Measurements from ENCODE around the gene PRUNE2. TPM values are rescaled to one million over a fixed set of nuclear protein-coding genes. Genes with fewer than 3 reads are reported as not detected.

PRUNE2 gene
- total RNA-seq, 1 donor from 2014 or later, result 6.7 TPM

DNA sequence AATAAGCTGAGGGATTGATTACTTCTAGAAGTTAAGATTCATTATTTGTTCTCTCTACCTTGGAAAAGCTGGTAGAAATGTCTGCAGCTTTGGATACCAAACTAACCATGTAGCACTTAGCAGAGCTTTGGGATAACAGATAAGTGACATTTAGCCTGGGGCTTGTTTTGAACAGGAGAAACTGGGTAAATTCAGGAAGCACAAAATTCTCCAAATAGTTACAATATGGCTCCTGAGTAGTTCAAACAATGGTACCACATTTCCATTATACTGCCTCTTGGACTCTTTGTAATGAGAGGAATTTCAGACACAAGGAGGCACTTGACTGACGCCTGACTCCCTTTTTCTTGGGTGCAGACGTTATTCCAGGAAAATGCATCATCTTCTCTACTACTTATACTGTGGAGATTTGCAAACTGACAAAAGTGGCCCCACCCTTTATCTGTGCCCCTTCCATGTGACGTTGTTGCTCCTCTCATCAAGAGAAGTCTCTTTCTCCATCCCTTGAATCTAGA, 22.5 kb downstream of the PRUNE2 start:
- H3K9me3 Mint-ChIP-seq (ENCODE audit: unreplicated experiment), result no peaks in the 10 kb centered on the region
- no peak overlapping the region for H3K27ac Mint-ChIP-seq (ENCODE audit: unreplicated experiment)
- no peak for DNase-seq (ENCODE audit: low spot score)
- no peaks in the 10 kb centered on the region for H3K36me3 Mint-ChIP-seq (ENCODE audit: low read depth, unreplicated experiment)
- no peak for TF ChIP-seq CTCF (IDR thresholded peaks at IDR 0.05; ENCODE audit: unreplicated experiment)
- H3K4me3 Mint-ChIP-seq (ENCODE audit: unreplicated experiment), result no peak overlapping the region
- peaks cover 3% of the 10 kb centered on the region for H3K4me1 Mint-ChIP-seq (ENCODE audit: unreplicated experiment)
- H3K27me3 Mint-ChIP-seq (ENCODE audit: unreplicated experiment), result no peaks in the 10 kb centered on the region

GRCh38 chr9:76882686-76883085, 23.2 kb downstream of the PRUNE2 start:
- H3K36me3 Mint-ChIP-seq (ENCODE audit: low read depth, unreplicated experiment), result no peaks in the 10 kb centered on the region
- no peak overlapping the region for H3K27ac Mint-ChIP-seq (ENCODE audit: unreplicated experiment)

GRCh38 chr9:76880210-76880609, 25.7 kb downstream of the PRUNE2 start:
- H3K4me3 Mint-ChIP-seq (ENCODE audit: unreplicated experiment), result no peak overlapping the region
- H3K27ac Mint-ChIP-seq (ENCODE audit: unreplicated experiment), result no peak overlapping the region
- no peaks in the 10 kb centered on the region for H3K36me3 Mint-ChIP-seq (ENCODE audit: low read depth, unreplicated experiment)
- H3K27me3 Mint-ChIP-seq (ENCODE audit: unreplicated experiment), result no peaks in the 10 kb centered on the region
- TF ChIP-seq CTCF (IDR thresholded peaks at IDR 0.05; ENCODE audit: unreplicated experiment), result no peak
- no peak for DNase-seq (ENCODE audit: low spot score)
- H3K4me1 Mint-ChIP-seq (ENCODE audit: unreplicated experiment), result peaks cover 3% of the 10 kb centered on the region
- H3K9me3 Mint-ChIP-seq (ENCODE audit: unreplicated experiment), result no peaks in the 10 kb centered on the region

More at GRCh38 chr9:76882686-76883085, 23.2 kb downstream of the PRUNE2 start:
- no peaks in the 10 kb centered on the region for H3K27me3 Mint-ChIP-seq (ENCODE audit: unreplicated experiment)
- no peak for DNase-seq (ENCODE audit: low spot score)
- H3K4me1 Mint-ChIP-seq (ENCODE audit: unreplicated experiment), result no peaks in the 10 kb centered on the region
- H3K4me3 Mint-ChIP-seq (ENCODE audit: unreplicated experiment), result no peak overlapping the region
- H3K9me3 Mint-ChIP-seq (ENCODE audit: unreplicated experiment), result no peaks in the 10 kb centered on the region
- TF ChIP-seq CTCF (IDR thresholded peaks at IDR 0.05; ENCODE audit: unreplicated experiment), result no peak

GRCh38 chr9:76878933-76879332, 27.0 kb downstream of the PRUNE2 start:
- Mint-ChIP-seq H3K4me3 (ENCODE audit: unreplicated experiment) (no peak overlapping the region), H3K27ac (ENCODE audit: unreplicated experiment) (no peak overlapping the region), H3K9me3 (ENCODE audit: unreplicated experiment) (no peaks in the 10 kb centered on the region), H3K4me1 (ENCODE audit: unreplicated experiment) (peaks cover 3% of the 10 kb centered on the region), H3K27me3 (ENCODE audit: unreplicated experiment) (no peaks in the 10 kb centered on the region), H3K36me3 (ENCODE audit: low read depth, unreplicated experiment) (no peaks in the 10 kb centered on the region)
- no peak for DNase-seq (ENCODE audit: low spot score)
- no peak for TF ChIP-seq CTCF (IDR thresholded peaks at IDR 0.05; ENCODE audit: unreplicated experiment)

DNA sequence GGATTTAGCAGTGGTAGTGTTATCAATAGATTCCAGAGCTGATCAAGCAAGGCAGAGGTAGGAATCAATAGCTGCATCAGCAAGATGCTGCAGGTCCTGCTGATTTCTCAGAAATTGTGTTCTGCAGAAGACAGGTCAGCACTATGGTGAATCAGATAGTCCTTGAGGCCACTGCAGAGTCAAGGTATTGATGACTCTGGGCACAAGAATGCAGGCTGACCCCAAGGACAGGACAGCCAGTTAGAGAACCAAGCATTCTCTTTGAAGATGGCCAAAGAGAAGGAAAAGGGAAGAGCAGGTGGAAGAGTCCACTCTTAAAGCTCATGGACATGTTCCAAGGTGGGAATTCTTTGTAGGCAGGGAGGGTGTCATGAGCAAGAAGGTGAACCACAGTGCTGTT, 28.0 kb downstream of the PRUNE2 start:
- no peak overlapping the region for H3K4me3 Mint-ChIP-seq (ENCODE audit: unreplicated experiment)
- no peak for TF ChIP-seq CTCF (IDR thresholded peaks at IDR 0.05; ENCODE audit: unreplicated experiment)
- no peaks in the 10 kb centered on the region for H3K36me3 Mint-ChIP-seq (ENCODE audit: low read depth, unreplicated experiment)
- no peak overlapping the region for H3K27ac Mint-ChIP-seq (ENCODE audit: unreplicated experiment)
- H3K27me3 Mint-ChIP-seq (ENCODE audit: unreplicated experiment), result no peaks in the 10 kb centered on the region
- no peak for DNase-seq (ENCODE audit: low spot score)
- H3K4me1 Mint-ChIP-seq (ENCODE audit: unreplicated experiment), result peaks cover 3% of the 10 kb centered on the region
- no peaks in the 10 kb centered on the region for H3K9me3 Mint-ChIP-seq (ENCODE audit: unreplicated experiment)
